MCF 10A (cell line): ENCODE data around the gene STAG1. TPM values are rescaled to one million over a fixed set of nuclear protein-coding genes. Genes with fewer than 3 reads are reported as not detected.
"Not testable (repeated sequence)": the region's sequence is repeated elsewhere in the genome, so short reads cannot be mapped to it uniquely, and the experiment has no call there.

Source experiments
- BruUV-seq: library from RNA; stranded (reverse); fragments of 400-500 nt; replicated peaks from 2 replicates; lab custom pipeline; 2021; lab: Mats Ljungman, UMichigan
- CTCF ChIA-PET: fragments of 300-600 bp; sonication (Branson Sonifier 250); formaldehyde crosslinking; extraction: SDS; loops from one replicate; lab custom pipeline; 2021; ENCODE audit warnings: antibody characterized with exemption, inconsistent platforms; lab: Yijun Ruan, JAX
- POLR2A ChIA-PET: fragments of 300-600, 350-650 bp; sonication (Branson Sonifier 250); formaldehyde crosslinking; extraction: SDS; loops from one replicate; lab custom pipeline; 2020; ENCODE audit warnings: antibody characterized with exemption, inconsistent platforms; lab: Yijun Ruan, JAX
- DNase-seq: peaks from one replicate; pipeline ENCODE4 v3.0.0-alpha.2; 2018; ENCODE audit not compliant: unreplicated experiment
- H3K27ac Mint-ChIP-seq: one replicate; pipeline ENCODE4 v1.8.0; 2022; ENCODE audit warnings: mild to moderate bottlenecking, low read depth, mixed read lengths; ENCODE audit not compliant: unreplicated experiment
- H3K27me3 Mint-ChIP-seq: one replicate; pipeline ENCODE4 v1.8.0; 2022; ENCODE audit warnings: mixed read lengths; ENCODE audit not compliant: insufficient read depth, unreplicated experiment
- H3K36me3 Mint-ChIP-seq: one replicate; pipeline ENCODE4 v1.8.0; 2022; ENCODE audit warnings: mild to moderate bottlenecking, moderate library complexity, mixed read lengths; ENCODE audit not compliant: insufficient read depth, unreplicated experiment
- H3K4me1 Mint-ChIP-seq: one replicate; pipeline ENCODE4 v1.8.0; 2022; ENCODE audit warnings: mixed read lengths; ENCODE audit not compliant: insufficient read depth, unreplicated experiment
- H3K4me3 Mint-ChIP-seq: one replicate; pipeline ENCODE4 v1.8.0; 2022; ENCODE audit warnings: mild to moderate bottlenecking, moderate library complexity, mixed read lengths; ENCODE audit not compliant: unreplicated experiment
- H3K9me3 Mint-ChIP-seq: one replicate; pipeline ENCODE4 v1.8.0; 2022; ENCODE audit warnings: mixed read lengths; ENCODE audit not compliant: unreplicated experiment
- CTCF ChIP-seq: fragments of 200-600 bp; IDR thresholded peaks from one replicate; pipeline ENCODE4 v1.8.0; 2022; ENCODE audit warnings: antibody characterized with exemption, mild to moderate bottlenecking; ENCODE audit not compliant: unreplicated experiment
- intact Hi-C: fragments of 100-400 bp; cut with micrococcal nuclease; formaldehyde crosslinking; loops from 2 replicates; pipeline ENCODE4 v1.14.1; 2022
- total RNA-seq: library from RNA; stranded (reverse); gene quantifications from 2 replicates; pipeline ENCODE4 v1.2.3, GENCODE V29; 2022

The STAG1 gene
- total RNA-seq, 1 experiment from 2014 or later = 34.3 TPM

- intact Hi-C loops = no loop called here
- no peaks in the 10 kb centered on the region for H3K27me3 Mint-ChIP-seq
- no peak overlapping the region for H3K27ac Mint-ChIP-seq
- DNase-seq = no peak
- H3K4me1 Mint-ChIP-seq = no peaks in the 10 kb centered on the region
- TF ChIP-seq CTCF = no peak
- CTCF ChIA-PET = no interaction called here
- no peaks in the 10 kb centered on the region for H3K9me3 Mint-ChIP-seq
- BruUV-seq = no TSS peak
- H3K4me3 Mint-ChIP-seq = no peak overlapping the region
- peaks cover under 1% of the 10 kb centered on the region for H3K36me3 Mint-ChIP-seq
- POLR2A ChIA-PET = no interaction called here
These were observed 235.5 kb downstream of the STAG1 start for GRCh38 chr3:136516656-136517055.

- Mint-ChIP-seq H3K36me3 (peaks cover 6% of the 10 kb centered on the region), H3K27me3 (no peaks in the 10 kb centered on the region), H3K4me1 (no peaks in the 10 kb centered on the region), H3K27ac (no peak overlapping the region), H3K9me3 (no peaks in the 10 kb centered on the region), H3K4me3 (no peak overlapping the region)
- BruUV-seq = no TSS peak
- CTCF ChIA-PET = no interaction called here
- TF ChIP-seq CTCF = no peak
- DNase-seq = no peak
- intact Hi-C loops = no loop called here
- POLR2A ChIA-PET = no interaction called here
These were observed 236.1 kb downstream of the STAG1 start for GRCh38 chr3:136516095-136516494.

GRCh38 chr3:136514533-136514932, 237.6 kb downstream of the STAG1 start:
- H3K4me3 Mint-ChIP-seq, CTCF ChIA-PET, H3K36me3 Mint-ChIP-seq, H3K4me1 Mint-ChIP-seq, POLR2A ChIA-PET, intact Hi-C loops, H3K27ac Mint-ChIP-seq, H3K9me3 Mint-ChIP-seq, BruUV-seq, DNase-seq, H3K27me3 Mint-ChIP-seq: not testable (repeated sequence)

- POLR2A ChIA-PET = interaction anchor here (1.6 kb wide), 1 partner anchor 9 kb away, joined by 6 read pairs; no protein-coding TSS in a partner anchor
- H3K4me1 Mint-ChIP-seq = no peaks in the 10 kb centered on the region
- intact Hi-C loops = no loop called here
- H3K9me3 Mint-ChIP-seq = no peaks in the 10 kb centered on the region
- no peaks in the 10 kb centered on the region for H3K27me3 Mint-ChIP-seq
- BruUV-seq = no TSS peak
- no peak for TF ChIP-seq CTCF
- no peak overlapping the region for H3K4me3 Mint-ChIP-seq
- CTCF ChIA-PET = interaction anchor here (0.6 kb wide), 1 partner anchor 1819 kb away, joined by 3 read pairs; no protein-coding TSS in a partner anchor
- DNase-seq = no peak
- no peak overlapping the region for H3K27ac Mint-ChIP-seq
- peaks cover 6% of the 10 kb centered on the region for H3K36me3 Mint-ChIP-seq
These were observed 238.8 kb downstream of the STAG1 start for GRCh38 chr3:136513367-136513766.
